ENCODE measurements around the gene OTUB2.
A peak's percentile ranks its signal among the peaks of the same experiment; 100 is the strongest.

OTUB2 gene

DNA sequence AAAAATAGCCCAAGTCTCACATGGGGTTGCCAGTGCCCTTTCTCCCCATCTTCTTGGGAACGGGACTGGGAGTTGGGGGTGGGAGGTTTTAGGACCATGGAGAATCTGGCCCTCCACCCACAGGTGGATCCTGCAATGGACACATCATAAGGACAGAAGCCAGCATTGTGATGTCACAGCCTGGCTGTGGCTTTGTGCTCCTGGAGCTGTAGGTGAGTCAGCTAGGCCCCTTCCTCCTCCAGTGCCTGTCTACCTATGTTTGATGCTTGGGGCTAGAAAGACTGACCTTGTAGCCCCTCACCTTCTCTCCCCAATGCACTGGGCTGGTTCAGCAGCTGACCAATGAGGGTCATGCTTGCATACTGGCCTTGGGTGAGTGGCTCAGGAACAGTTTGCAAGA, 29.1 kb upstream of the OTUB2 start, which contains the start of gene CCDC197:
Gene CCDC197 (plus strand): TSS at position 220 of the 400 bp plus-strand sequence. CDS start 831 bp downstream, outside the sequence.
- DNase-seq (ENCODE audit: low spot score), result no peak

DNA sequence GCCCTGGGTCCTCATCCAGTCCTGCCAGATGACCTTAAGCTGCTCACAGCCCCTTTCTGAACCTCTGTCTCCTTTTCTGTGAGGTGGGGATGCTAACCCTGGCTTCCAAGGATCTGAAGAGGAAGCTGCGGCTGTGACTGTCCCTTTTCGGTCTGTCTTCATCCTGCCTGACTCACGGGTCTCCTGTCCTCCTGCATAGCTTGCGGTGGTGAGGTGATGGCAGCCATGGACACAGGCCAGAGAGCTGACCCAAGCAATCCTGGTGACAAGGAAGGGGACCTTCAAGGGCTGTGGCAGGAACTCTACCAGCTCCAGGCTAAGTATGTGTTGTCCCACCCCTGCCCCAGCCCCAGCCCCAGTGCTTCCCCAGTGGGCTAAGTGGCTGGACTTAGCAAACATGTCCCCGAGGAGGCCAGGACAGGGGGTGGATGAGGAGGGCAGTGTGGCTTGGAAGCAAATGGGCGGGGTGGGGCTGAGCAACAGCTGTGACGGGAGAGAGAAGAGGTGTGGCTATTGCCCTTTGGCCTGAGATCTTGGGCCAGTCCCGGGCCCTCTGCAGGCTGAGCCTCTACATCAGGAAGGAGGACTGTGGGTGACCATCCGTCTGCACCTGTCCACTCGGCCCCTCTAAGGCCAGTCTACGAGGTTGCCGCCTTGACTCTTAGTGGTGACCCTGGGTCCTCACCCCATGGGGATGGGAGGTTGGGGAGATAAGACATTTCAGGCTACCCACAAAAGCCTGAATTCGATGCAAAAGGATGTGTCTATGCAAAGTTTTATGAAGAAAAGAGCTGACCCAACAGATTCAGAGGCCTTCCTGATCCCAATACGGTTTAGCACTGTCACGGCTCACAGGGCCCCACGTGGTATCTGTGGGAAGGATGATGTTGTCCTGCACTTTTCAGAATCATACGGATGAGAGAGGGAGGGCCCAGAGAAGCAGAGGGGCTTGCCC, 27.9 kb upstream of the OTUB2 start:
- no peak for DNase-seq (ENCODE audit: low spot score)

DNA sequence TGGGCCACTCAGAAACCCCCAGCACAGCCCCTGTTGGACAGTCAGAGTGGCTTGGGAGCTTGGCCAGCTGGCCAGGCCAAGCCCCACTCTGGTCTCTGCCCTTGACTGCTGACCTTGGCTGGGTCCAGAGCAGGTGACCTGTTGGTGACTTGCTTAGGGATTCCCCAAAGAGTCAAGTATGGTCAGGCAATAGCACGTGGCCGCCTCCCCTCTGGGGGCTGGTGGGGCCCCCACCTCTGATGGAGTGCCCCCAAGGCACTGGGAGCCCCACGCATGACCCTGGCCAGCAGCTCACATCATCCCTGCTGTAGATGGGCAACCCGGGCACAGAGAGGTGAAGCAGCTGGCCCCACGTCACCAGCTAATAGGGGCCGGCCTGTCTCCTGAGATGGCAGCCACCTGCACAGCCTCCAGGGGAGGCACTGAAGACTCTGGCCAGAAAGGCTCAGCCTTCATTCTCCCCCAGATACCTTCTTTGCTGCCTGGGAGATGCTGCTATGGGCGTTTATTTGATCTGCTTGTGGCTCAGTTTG, 27.2 kb upstream of the OTUB2 start:
- DNase-seq (ENCODE audit: low spot score), result no peak

DNA sequence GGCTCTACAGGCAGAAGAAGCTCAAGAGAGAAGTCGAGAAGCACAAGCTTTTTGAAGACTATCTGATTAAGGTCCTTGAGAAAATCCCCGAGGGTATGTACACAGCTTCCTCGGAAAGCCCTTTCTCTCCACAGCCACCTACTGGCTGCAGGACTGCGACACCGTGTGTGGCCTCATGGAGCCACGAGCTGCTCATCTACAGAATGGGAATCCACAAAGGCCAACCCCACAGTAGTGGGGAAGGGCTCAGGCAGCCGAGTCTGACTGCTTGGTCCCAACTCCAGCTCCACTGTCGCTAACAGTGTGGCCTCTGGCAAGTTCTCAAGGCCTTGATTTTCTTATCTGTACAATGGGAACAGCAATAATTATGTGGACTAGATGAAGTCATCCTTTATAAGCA, 26.6 kb upstream of the OTUB2 start:
- DNase-seq (ENCODE audit: low spot score), result no peak

DNA sequence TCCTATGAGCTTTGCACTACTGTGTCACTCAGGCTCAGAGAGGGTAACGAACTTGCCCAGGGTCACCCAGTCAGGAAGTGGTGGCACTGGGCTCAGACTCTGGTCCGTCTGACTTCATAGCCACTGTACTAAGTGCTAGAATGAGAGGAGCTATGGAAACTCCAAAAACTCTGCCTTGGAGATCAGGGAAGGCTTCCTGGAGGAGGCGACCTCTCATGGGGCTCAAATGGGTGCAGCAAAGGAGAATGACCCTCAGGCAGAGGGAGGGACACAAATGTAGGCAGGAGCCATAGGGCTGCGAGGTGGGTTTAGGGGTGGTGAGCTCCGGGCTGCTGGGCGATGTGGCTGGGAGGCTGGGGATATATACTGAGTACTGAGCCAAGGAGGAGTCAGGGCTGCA, 25.9 kb upstream of the OTUB2 start:
- DNase-seq (ENCODE audit: low spot score), result no peak

DNA sequence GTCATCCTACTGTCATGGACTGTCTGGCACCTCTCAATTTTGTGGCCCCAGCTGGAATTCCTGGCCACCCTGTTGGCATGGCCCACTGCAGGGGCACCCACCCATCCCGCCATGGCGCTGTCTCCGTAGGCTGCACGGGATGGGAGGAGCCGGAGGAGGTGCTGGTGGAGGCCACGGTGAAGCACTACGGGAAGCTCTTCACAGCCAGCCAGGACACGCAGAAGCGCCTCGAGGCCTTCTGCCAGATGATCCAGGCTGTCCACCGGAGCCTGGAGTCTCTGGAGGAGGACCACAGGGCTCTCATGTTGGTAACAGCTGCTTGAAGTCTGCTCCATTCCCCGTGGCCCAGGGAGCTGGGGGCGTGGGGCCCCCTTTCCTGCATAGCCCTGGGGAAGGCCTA, 25.1 kb upstream of the OTUB2 start:
- DNase-seq (ENCODE audit: low spot score), result no peak

DNA sequence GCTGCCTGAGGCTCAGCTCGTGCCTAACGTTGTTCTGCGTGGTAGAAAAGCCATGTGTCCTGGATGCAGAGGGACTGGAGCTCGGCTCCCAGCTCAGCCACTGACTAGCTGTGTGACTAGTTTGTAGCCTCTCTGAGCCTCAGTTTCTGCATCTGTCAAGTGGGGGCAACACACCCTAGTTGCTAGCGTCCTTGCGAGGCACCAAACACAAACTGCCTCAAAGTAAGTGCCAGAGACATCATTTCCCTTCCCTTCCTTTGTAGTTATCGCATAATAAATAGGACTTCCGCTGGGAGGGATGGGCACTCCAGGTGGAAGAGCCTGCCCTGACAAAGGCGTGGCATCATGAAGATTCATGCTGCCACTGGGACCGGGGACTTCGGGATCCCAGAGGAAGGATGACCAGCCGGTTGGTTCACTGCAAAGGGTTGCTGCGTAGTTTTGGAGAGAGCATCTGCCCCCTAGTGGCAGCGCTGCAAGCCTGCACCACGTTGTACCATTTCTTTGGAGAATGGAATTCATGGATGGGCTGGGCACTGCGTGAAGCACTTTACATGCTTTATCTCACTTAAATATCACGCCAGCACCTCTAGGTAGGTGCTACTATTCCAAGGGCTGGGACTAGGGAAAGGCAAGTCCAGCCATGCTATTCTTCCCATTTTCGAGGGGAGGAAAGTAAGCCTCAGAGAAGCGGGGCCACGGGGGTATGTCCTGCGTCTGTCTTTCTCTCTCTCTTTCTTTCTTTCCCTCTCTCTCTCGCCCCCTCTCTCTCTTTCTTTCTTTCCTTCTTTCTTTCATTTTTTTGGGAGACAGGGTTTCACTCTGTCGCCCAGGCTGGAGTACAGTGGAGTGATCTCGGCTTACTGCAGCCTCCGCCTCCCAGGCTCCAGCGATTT, 24.4 kb upstream of the OTUB2 start:
- DNase-seq (ENCODE audit: low spot score), result peak; percentile 75

DNA sequence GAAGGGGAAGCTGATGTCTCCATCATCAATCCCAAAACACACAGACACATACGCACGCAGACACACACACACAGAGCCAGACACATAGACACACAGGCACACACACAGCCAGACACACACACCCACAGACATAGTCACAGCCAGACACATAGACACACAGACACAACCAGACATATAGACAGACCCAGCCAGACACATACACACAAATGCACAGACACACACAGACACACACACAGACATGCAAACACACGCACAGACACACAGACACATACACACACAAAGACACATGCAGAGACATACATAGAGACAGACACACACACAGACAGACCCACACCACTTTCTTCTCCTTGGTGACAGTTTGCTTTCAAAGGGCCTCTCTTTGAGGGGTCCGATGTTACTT, 22.7 kb upstream of the OTUB2 start:
- no peak for DNase-seq (ENCODE audit: low spot score)

DNA sequence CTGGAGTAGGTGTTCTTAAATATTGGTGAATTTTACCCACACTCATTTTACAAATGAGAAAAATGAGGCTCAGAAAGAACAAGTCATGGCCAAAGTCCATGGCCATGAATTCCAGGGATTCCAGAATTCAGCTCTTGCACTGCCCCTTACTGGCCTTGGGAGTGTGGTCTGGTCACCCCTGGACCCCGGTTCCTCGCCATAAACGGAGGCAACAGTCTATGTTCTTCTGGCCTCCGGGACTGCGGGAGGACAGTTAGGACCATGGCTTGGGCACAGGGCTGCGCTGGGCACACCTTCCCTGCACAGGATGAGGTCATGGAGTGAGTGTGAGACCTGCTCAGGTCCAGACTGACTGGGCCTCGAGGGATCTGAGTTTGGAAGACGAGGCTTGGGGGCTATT, 22.1 kb upstream of the OTUB2 start:
- no peak for DNase-seq (ENCODE audit: low spot score)

DNA sequence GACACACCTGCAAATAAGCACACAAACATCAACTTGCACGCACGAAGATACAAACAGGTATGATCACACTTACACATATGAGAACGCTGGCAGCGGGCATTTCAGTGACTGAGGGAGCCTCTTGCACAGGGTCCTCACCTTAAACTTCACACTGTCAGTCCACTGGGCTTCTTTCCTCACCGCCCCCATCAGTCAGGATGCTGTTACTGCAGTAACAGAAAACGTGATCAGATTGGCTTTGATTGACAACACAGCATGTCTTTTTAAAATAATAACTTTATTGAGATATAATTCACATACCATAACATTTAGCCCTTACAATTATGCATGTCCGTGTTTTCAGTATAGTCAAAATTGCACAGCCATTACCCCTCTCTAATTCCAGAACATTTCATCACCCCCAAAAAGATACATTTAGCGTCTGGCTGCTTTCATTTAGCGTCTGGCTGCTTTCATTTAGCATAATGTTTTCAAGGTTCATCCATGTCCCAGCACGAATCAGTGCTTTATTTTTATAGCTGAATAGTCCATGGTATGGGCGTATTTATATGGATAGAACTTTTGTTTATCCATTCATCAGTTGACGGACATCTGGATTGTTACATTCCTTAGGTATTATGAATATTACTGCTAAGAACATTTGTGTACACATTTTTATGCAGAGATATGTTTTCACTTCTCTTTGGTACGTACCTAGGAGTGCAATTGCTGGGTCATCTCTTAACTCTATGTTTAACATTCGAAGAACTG, 20.6 kb upstream of the OTUB2 start:
- no peak for DNase-seq (ENCODE audit: low spot score)

DNA sequence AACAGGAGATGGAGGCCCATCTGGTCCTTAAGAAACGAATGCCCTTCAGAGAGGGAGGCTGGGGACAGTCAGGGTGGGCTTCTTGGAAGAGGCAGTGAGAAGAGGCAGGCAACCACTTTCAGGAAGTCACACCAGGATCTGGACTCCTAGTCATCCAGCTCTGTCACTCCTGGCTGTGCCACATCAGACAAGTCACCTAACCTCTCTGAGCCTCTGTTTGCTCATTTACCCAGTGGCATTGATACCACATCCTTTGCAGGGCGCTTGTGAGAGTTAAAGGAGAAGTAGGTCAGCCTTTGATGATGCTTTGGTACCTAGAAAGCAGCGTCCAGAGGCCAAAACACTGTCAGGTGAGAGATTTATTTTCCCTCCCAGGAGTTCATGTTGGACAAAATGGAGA, 17.9 kb upstream of the OTUB2 start:
- no peak for DNase-seq (ENCODE audit: low spot score)

DNA sequence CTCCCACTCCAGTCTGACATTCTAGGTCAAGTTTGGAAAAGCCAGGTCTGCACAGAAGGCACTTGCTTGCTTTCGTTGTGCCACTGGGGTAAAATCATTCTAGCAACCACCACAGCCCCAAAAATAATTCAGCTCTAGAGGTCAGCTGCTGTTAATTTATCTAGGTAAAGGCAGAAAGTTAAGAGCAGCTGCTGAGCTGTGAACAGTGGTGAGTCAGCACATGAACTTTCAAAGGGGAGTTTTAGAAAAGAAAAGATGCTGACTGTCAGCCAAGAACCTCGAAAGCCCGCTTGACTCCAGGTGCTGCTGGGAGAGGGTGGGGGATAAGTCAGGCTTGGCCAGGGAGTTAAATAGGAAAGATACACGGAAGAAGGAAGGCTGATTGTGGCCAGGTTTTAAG, 16.4 kb upstream of the OTUB2 start:
- DNase-seq (ENCODE audit: low spot score), result no peak

DNA sequence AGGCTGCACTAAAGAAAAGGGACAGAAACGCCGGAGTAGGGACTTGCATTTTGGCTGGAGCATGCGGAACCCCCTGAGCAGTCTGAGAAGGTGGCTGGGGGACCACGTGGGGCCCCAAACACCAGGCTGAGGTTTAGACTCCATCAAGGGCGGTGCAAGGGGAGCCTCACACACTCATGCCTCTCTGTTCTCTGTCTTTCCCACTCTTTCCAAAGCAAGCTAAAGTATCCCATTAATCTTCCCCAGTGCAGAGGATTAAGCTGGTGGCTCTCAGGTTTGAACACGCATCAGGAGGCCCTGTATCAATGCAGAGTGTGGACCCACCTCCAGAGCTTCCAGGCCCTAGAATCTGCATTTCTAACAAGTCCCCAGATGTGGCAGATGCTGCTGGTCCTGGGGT, 15.5 kb upstream of the OTUB2 start:
- no peak for DNase-seq (ENCODE audit: low spot score)

DNA sequence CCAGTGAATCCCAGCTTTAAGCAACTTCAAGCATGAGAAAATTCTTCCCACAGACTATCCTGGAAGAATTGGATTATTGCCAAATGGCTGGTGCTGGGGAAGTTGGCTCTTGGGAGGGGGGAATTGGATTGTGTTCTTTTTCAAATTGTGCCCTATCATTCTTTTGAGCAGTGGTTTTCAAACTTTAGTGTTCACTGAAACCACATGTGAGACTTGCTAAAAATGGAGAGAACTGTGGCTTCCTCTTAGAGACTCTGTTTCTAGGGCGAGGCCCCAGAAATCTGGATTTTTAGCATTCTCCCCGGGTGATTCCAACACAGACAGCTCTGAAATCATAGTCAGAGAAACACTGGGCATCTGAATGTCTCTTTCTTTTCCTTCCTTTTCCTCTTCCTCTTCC, 14.3 kb upstream of the OTUB2 start:
- no peak for DNase-seq (ENCODE audit: low spot score)

DNA sequence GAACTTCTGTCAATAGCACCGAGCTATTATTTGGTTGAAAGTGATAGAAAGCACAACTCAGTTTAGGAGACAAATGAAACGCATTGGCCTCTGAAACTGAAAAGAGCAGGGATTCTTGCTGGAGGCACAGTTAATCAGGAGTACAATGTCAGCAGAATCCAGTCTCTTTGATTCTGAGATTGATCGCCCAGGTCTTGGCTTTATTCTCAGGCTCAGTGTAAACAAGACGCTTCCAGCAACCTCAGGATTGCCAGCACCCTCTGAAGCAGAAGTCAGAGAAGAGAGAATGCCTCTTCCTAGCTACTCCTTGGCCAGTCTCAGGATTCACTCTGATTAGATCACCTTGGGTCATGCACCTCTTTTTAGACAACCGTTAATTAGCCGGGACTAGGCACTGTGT, 11.8 kb upstream of the OTUB2 start:
- no peak for DNase-seq (ENCODE audit: low spot score)

DNA sequence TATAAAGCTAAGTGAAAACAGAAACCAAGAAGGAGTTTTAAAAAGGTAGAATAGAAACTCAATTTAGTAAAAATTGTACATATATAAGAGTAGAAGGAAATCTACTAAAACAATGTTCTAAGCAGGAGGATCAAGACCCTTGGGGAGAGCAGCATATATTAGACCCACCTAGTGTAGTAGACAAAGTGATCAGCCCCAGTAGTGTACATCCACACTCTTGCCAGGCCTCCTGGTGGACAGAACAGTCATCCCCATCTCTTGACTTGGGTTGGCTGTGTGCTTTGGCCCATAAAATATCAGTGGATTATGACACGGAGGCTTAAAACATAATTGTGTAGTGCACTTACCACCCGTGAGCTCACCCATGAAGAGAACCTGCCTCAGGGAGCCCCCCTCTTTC, 10.9 kb upstream of the OTUB2 start:
- DNase-seq (ENCODE audit: low spot score), result no peak

DNA sequence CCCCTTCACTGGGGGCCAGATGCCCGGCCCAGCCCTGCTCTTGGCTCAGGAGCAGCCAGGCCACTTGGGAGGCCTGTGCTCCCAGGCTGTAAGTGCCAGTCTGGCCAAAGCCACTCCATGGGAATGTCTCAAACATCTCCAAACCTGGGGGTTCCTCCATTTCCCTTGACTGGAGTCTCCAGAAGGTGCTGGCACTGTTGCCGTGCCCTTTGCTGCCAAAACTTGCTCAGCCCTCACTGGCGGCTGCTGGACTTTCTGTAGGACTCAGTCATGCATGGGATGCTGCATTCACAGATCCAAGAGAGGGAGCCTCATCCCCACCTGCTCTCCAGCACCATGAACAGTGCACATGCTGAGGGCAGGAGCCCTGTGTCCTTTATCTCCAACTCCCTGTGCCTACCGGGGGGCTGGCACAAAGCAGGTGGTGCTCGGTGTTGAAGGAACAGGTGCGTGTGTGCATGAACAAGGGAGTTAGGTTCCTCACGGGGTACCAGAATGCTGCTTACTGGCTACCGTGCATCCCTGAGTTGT, 9.6 kb upstream of the OTUB2 start:
- DNase-seq (ENCODE audit: low spot score), result no peak

DNA sequence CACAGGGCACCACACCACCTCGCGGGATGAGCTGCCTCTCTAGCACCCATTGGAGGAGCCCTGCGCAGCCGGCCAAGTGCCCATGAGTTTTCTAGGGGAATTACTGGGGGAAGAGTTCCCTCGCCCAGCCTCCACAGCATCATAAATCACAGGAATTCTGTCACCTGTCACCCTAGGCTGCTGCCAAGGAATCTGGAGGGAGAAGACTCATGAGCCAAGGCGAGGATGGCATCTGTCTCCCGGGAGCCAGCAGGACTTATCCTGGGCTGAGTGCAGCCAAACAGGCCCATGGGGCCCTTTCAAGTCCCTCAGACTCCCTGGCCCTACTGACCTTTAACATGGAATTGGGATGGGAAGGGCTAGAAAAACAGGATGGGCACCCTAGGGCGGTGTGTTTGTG, 7.8 kb upstream of the OTUB2 start:
- DNase-seq (ENCODE audit: low spot score), result no peak

DNA sequence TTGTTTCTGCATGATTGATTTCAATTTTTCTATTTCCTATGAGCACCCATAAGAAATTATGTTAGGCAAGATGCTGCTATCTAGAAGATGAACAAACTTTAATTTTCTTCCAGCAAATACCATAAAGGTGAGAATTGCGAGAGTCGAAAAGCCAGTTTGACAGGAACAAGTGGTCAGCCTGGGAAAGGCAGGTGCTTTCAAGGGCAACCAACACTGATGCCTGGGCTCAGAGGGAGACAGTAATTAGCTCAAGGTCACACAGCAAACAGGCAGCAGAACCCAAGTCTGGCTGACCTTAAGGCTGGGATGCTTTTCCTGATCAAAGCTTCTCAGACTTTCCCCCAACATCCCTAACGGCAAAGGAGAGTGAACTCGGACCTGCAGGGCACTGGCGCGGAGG, 6.8 kb upstream of the OTUB2 start:
- DNase-seq (ENCODE audit: low spot score), result no peak

DNA sequence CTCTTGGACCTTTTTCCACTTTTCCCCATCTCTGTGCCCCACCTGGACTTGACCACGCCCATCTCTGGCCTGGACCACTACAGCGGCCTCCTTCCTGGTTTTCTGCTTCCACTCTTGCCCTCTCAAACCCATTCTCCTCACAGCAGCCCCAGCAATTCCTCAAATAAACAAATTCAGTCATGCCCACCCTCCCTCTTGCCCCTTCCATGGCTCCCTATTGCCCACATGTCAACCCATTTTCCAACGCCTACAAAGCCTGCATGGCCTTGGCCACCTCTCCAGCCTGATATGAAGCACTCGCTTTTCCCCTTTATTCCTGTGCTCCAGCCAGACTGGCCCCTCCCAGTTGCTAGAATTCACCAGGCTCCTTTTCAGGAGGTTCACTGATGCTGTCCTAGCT, 5.9 kb upstream of the OTUB2 start:
- no peak for DNase-seq (ENCODE audit: low spot score)

DNA sequence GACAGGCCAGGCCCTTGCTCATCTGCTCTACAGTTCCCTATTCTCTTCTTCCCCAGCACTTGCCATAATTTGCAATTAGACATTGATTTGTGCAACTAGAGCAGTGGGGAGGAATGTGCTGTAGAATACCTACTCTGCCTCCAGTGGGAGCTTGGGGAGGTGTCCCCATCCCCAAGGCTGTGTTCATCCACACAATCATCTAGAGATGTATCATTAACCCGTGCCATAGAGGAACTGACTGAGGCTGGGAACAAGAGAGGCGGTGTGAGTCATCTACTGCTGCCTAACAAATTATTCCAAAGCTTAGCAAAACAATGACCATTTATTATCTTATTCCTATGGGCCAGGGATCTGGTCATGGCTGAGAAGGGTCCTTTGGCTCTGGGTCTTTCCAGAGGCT, 5.1 kb upstream of the OTUB2 start:
- DNase-seq (ENCODE audit: low spot score), result no peak

All from ecto neural progenitor cell (in vitro differentiated cells).